ENCODE data around the gene MRPL52. TPM values are rescaled to one million over a fixed set of nuclear protein-coding genes. Genes with fewer than 3 reads are reported as not detected.

Gene MRPL52
- total and polyA plus RNA-seq, 2 of the 13 experiments (the other 11 are each of a cell fraction or from before 2014, with no cell fraction given) = 118 to 329 TPM

GRCh38 chr14:22796087-22796707 lies 33.5 kb upstream of the MRPL52 start (continued):
- TF ChIP-seq ZNF513 (CRISPR knock-in tag; conservative IDR thresholded peaks at IDR 0.05) (no peak), AGO2 (optimal IDR thresholded peaks at IDR 0.05; ENCODE audit: low read depth, low read length) (no peak), ZNF317 (CRISPR knock-in tag; IDR thresholded peaks at IDR 0.05) (no peak), FOSL2 (CRISPR knock-in tag; IDR thresholded peaks at IDR 0.05) (peak; percentile 86), CERS6 (CRISPR knock-in tag; IDR thresholded peaks at IDR 0.05) (no peak), ZNF180 (CRISPR knock-in tag; IDR thresholded peaks at IDR 0.05; ENCODE audit: borderline replicate concordance, low read depth) (no peak), SOX5 (CRISPR knock-in tag; IDR thresholded peaks at IDR 0.05; ENCODE audit: borderline replicate concordance) (no peak), HDAC1 (CRISPR knock-in tag; IDR thresholded peaks at IDR 0.05) (no peak), ZGPAT (CRISPR knock-in tag; IDR thresholded peaks at IDR 0.05) (0 out of 2 replicates have a peak, but pooled peaks have one; percentile 50), ZNF775 (CRISPR knock-in tag; IDR thresholded peaks at IDR 0.05; ENCODE audit: borderline replicate concordance) (no peak), ZSCAN29 (CRISPR knock-in tag; conservative IDR thresholded peaks at IDR 0.05) (no peak), ZNF34 (CRISPR knock-in tag; IDR thresholded peaks at IDR 0.05; ENCODE audit: borderline replicate concordance) (no peak), NRL (CRISPR knock-in tag; IDR thresholded peaks at IDR 0.05; ENCODE audit: borderline replicate concordance) (no peak), ZNF546 (CRISPR knock-in tag; conservative IDR thresholded peaks at IDR 0.05) (no peak), ZBTB1 (CRISPR knock-in tag; IDR thresholded peaks at IDR 0.05; ENCODE audit: borderline replicate concordance) (no peak), SUZ12 (IDR thresholded peaks at IDR 0.05; ENCODE audit: low read depth, low read length) (no peak), HNRNPH1 (optimal IDR thresholded peaks at IDR 0.05; ENCODE audit: low read depth, low read length) (no peak), ZNF891 (CRISPR knock-in tag; IDR thresholded peaks at IDR 0.05) (0 out of 2 replicates have a peak, but pooled peaks have one; percentile 30), ZNF3 (CRISPR knock-in tag; IDR thresholded peaks at IDR 0.05) (no peak), ZNF749 (CRISPR knock-in tag; IDR thresholded peaks at IDR 0.05; ENCODE audit: borderline replicate concordance) (no peak), HNRNPLL (IDR thresholded peaks at IDR 0.05; ENCODE audit: low read depth, low read length, poor library complexity, severe bottlenecking) (no peak)
- TF ChIP-seq, protein P1, sequence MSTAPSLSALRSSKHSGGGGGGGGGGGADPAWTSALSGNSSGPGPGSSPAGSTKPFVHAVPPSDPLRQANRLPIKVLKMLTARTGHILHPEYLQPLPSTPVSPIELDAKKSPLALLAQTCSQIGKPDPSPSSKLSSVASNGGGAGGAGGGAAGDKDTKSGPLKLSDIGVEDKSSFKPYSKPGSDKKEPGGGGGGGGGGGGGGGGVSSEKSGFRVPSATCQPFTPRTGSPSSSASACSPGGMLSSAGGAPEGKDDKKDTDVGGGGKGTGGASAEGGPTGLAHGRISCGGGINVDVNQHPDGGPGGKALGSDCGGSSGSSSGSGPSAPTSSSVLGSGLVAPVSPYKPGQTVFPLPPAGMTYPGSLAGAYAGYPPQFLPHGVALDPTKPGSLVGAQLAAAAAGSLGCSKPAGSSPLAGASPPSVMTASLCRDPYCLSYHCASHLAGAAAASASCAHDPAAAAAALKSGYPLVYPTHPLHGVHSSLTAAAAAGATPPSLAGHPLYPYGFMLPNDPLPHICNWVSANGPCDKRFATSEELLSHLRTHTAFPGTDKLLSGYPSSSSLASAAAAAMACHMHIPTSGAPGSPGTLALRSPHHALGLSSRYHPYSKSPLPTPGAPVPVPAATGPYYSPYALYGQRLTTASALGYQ (CRISPR knock-in tag; IDR thresholded peaks at IDR 0.05) = no peak
- TF ChIP-seq, protein P2, sequence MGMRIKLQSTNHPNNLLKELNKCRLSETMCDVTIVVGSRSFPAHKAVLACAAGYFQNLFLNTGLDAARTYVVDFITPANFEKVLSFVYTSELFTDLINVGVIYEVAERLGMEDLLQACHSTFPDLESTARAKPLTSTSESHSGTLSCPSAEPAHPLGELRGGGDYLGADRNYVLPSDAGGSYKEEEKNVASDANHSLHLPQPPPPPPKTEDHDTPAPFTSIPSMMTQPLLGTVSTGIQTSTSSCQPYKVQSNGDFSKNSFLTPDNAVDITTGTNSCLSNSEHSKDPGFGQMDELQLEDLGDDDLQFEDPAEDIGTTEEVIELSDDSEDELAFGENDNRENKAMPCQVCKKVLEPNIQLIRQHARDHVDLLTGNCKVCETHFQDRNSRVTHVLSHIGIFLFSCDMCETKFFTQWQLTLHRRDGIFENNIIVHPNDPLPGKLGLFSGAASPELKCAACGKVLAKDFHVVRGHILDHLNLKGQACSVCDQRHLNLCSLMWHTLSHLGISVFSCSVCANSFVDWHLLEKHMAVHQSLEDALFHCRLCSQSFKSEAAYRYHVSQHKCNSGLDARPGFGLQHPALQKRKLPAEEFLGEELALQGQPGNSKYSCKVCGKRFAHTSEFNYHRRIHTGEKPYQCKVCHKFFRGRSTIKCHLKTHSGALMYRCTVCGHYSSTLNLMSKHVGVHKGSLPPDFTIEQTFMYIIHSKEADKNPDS (CRISPR knock-in tag; IDR thresholded peaks at IDR 0.05) = no peak

Measured in HepG2 (cell line).